Measurements from ENCODE around the gene CHIT1.

The CHIT1 gene

GRCh38 chr1:203216274-203217138, 13.0 kb downstream of the CHIT1 start:
- peak; percentile 58 for DNase-seq

- no peak for DNase-seq
Observed at GRCh38 chr1:203215573-203215972, 13.9 kb downstream of the CHIT1 start.

GRCh38 chr1:203214871-203215270, 14.6 kb downstream of the CHIT1 start:
- no peak for DNase-seq

GRCh38 chr1:203213126-203213525, 16.3 kb downstream of the CHIT1 start:
- no peak for DNase-seq

GRCh38 chr1:203211812-203212211, 17.7 kb downstream of the CHIT1 start:
- no peak for DNase-seq

- no peak for DNase-seq
Observed at GRCh38 chr1:203210988-203211387, 18.5 kb downstream of the CHIT1 start.

GRCh38 chr1:203210350-203210749, 19.1 kb downstream of the CHIT1 start:
- no peak for DNase-seq

GRCh38 chr1:203208181-203208580, 21.3 kb downstream of the CHIT1 start:
- DNase-seq: no peak

- no peak for DNase-seq
Observed at GRCh38 chr1:203207751-203208150, 21.7 kb downstream of the CHIT1 start.

GRCh38 chr1:203206129-203206687, 23.3 kb downstream of the CHIT1 start:
- DNase-seq: peak; percentile 23

- DNase-seq: no peak
Observed at GRCh38 chr1:203204756-203205155, 24.7 kb downstream of the CHIT1 start.

- DNase-seq: peak; percentile 76
Observed at GRCh38 chr1:203202431-203203245, 26.8 kb downstream of the CHIT1 start.

GRCh38 chr1:203201516-203202205, 27.8 kb downstream of the CHIT1 start:
- DNase-seq: no peak

- DNase-seq: no peak
Observed at GRCh38 chr1:203200916-203201315, 28.6 kb downstream of the CHIT1 start.

- peak; percentile 45 for DNase-seq
Observed at GRCh38 chr1:203199816-203200571, 29.5 kb downstream of the CHIT1 start.

- no peak for DNase-seq
Observed at GRCh38 chr1:203199481-203199815, 30.0 kb downstream of the CHIT1 start.

- no peak for DNase-seq
Observed at GRCh38 chr1:203199002-203199401, 30.5 kb downstream of the CHIT1 start.

GRCh38 chr1:203197625-203198024, 31.8 kb downstream of the CHIT1 start:
- peak; percentile 89 for DNase-seq

GRCh38 chr1:203196371-203196770, 33.1 kb downstream of the CHIT1 start:
- no peak for DNase-seq

GRCh38 chr1:203190949-203191348, 38.5 kb downstream of the CHIT1 start:
- DNase-seq: no peak

GRCh38 chr1:203189951-203190352, 39.5 kb downstream of the CHIT1 start:
- DNase-seq: no peak

GRCh38 chr1:203188686-203189232, 40.7 kb downstream of the CHIT1 start:
- no peak for DNase-seq

Data from fibroblast of skin of abdomen (primary cell).